Measurements from ENCODE around the gene PPM1E.

GRCh38 chr17:58997756-58998553, 242.3 kb downstream of the PPM1E start:
- no peak for TF ChIP-seq CTCF (optimal IDR thresholded peaks at IDR 0.05 in 1 of 3, IDR thresholded peaks at IDR 0.05 in 1 of 3, conservative IDR thresholded peaks at IDR 0.05 in 1 of 3; ENCODE audit: extremely low read depth in 1 of 3, insufficient read depth in 2 of 3, low read length in 3 of 3)
- TF ChIP-seq EZH2 (IDR thresholded peaks at IDR 0.05; ENCODE audit: low read length): no peak

Data from keratinocyte (primary cell).